Caki2 (cell line): ENCODE data around the gene CDC14B. TPM values are rescaled to one million over a fixed set of nuclear protein-coding genes. Genes with fewer than 3 reads are reported as not detected.
"Not testable (repeated sequence)": the region's sequence is repeated elsewhere in the genome, so short reads cannot be mapped to it uniquely, and the experiment has no call there.

Experiments used
- DNase-seq: peaks from one replicate; pipeline ENCODE4 v3.0.0-alpha.2; 2015; ENCODE audit warnings: low read depth
- in situ Hi-C: cut with HindIII; loops from 2 replicates; pipeline ENCODE4 v1.10.0; 2016; ENCODE audit warnings: low sequenced_read_pairs, low pct_unique_long_range_greater_than_20kb, mixed read lengths
- total RNA-seq: library from RNA; depleted of rRNA; stranded (reverse); fragments of >200 nt; shearing (Covaris generic); gene quantifications from 2 replicates; pipeline ENCODE4 v1.2.3, GENCODE V29; 2014; ENCODE audit warnings: low replicate concordance; rRNA removed

Gene CDC14B
- total RNA-seq: 15.1 and 19.9 TPM in 2 replicates

DNA sequence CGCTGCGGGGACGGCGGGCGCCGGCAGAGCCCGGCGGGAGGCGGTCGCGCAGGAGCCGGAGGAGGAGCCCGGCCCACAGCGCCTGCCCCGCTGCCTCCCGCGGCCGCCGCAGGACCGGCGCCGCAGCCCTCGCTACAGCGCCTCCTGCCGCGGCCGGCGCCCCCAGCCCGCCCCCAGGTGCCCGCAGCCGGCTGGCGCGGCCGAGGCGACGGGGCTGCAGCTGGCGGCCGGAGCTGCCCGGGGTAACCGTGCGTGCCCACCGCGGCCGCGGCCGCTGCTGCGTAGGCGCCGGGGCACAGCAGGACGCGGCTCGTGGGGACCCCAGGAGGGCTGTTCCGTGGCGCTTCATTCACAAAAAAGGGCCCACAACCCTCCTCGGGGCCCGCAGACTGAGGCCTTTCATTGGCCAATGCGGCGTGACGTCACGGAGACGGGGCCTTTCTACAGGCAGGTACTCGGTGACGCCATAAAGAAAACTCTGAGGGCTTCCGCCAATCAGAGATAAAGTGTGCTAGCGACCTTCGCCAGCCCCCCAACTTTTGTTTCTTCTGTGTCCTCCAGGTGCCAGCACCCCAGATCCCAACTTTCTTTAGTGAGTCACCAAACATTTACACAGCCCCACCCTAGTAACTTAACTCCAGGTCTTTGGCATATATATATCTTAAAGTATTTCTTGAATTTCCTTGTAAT, at the start of gene CDC14B:
CDC14B (minus strand) TSS at position 353 of the 690 bp plus-strand sequence. CDS start 465 bp downstream, outside the sequence.
- in situ Hi-C loops: no loop called here

DNA sequence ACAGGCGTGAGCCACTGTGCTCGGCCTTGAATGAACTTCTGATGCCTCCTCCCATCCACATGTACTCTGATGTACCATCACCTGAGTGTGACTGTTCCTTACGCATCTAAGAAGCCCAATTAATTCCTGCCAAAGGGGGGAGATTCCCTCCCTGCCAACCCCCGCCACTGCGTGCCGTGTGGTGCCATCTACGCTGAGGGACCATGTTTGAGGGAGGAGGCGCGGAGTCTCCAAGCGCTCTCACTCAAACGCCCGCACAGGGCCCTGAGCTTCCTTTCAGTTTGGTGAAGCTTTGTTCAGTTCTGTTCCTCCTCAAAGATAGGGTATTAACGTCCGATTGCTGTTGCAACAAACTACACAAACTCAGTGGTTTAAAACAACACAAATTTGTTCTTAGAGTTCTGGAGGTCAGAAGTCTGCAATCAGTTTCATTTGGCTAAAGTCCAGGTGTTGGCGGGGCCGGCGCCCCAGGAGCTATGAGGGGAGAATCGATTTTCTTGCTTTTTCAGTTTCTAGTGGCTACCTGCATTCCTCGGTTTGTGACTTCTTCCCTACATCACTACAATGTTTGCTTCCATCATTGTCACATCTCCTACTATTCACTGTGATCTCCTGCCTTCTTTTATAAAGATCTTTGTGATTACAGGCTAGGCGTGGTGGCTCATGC, 49.4 kb upstream of the CDC14B start:
- in situ Hi-C loops: no loop called here
- no peak for DNase-seq

More for the DNA sequence above, at the start of gene CDC14B:
- DNase-seq: peak; percentile 91

- DNase-seq: no peak
- in situ Hi-C loops: no loop called here
Measured at GRCh38 chr9:96667363-96667728, 47.7 kb upstream of the CDC14B start.

DNA sequence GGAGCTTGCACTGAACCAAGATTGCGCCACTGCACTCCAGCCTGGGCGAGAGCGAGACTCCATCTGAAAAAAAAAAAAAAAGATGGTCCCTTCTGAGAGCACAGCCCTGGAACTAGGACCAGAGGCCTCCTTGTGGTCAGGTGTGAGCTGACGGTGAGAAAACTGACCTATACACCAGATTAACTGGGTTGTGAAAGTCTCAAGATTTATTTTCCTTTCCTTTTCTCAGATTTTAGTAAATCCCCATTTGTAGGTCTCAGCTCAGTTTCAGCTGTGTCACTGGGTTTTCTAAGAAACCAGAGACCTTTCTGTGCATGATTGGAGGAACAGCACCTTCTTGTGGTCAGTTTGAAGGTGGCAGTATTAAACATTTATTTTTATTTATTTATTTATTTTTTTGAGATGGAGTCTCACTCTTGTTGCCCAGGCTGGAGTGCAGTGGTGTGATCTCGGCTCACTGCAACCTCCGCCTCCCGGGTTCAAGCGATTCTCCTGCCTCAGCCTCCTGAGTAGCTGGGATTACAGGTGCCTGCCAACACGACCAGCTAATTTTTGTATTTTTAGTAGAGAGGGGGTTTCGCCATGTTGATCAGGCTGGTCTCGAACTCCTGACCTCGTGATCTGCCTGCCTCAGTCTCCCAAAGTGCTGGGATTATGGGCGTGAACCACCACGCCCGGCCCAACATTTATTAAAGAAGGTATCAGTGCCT, 47.2 kb upstream of the CDC14B start:
- in situ Hi-C loops: not testable (repeated sequence)

GRCh38 chr9:96665789-96666188, 46.1 kb upstream of the CDC14B start:
- DNase-seq: no peak
- in situ Hi-C loops: no loop called here

More for the DNA sequence above, 47.2 kb upstream of the CDC14B start:
- not testable (repeated sequence) for DNase-seq

- DNase-seq: no peak
- in situ Hi-C loops: no loop called here
Measured at GRCh38 chr9:96663506-96664120, 44.0 kb upstream of the CDC14B start.

DNA sequence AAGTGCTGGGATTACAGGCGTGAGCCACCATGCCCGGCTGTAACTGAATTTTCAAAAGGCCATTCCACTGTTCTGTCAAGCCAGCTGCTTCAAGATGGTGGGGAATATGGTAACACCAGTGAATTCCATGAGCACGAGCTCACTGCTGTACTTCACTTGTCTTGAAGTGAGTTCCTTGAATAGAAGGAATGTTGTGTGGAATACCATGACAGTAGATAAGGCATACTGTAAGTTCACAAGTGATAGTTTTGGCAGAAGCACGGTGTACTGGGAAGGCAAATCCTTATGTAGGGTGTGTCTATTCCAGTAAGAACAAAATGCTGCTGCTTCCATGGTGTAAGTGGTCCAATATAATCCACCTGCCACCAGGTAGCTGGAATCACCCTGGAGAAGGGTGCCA, 42.1 kb upstream of the CDC14B start:
- DNase-seq: no peak
- in situ Hi-C loops: no loop called here

- in situ Hi-C loops: no loop called here
- no peak for DNase-seq
Measured at GRCh38 chr9:96660692-96661248, 41.1 kb upstream of the CDC14B start.

GRCh38 chr9:96655198-96655851, 35.7 kb upstream of the CDC14B start, which contains the start of gene PRXL2C:
TSS of gene PRXL2C (minus strand) at chr9:96655317. CDS start at chr9:96655281, 36 bp downstream.
- peak; percentile 67 for DNase-seq
- in situ Hi-C loops: no loop called here

GRCh38 chr9:96654450-96655197, 35.0 kb upstream of the CDC14B start:
- DNase-seq: peak; percentile 83
- in situ Hi-C loops: no loop called here

GRCh38 chr9:96651626-96652025, 32.0 kb upstream of the CDC14B start:
- in situ Hi-C loops: no loop called here

GRCh38 chr9:96649620-96650324, 30.1 kb upstream of the CDC14B start:
- in situ Hi-C loops: no loop called here

More at GRCh38 chr9:96651626-96652025, 32.0 kb upstream of the CDC14B start:
- DNase-seq: no peak

DNA sequence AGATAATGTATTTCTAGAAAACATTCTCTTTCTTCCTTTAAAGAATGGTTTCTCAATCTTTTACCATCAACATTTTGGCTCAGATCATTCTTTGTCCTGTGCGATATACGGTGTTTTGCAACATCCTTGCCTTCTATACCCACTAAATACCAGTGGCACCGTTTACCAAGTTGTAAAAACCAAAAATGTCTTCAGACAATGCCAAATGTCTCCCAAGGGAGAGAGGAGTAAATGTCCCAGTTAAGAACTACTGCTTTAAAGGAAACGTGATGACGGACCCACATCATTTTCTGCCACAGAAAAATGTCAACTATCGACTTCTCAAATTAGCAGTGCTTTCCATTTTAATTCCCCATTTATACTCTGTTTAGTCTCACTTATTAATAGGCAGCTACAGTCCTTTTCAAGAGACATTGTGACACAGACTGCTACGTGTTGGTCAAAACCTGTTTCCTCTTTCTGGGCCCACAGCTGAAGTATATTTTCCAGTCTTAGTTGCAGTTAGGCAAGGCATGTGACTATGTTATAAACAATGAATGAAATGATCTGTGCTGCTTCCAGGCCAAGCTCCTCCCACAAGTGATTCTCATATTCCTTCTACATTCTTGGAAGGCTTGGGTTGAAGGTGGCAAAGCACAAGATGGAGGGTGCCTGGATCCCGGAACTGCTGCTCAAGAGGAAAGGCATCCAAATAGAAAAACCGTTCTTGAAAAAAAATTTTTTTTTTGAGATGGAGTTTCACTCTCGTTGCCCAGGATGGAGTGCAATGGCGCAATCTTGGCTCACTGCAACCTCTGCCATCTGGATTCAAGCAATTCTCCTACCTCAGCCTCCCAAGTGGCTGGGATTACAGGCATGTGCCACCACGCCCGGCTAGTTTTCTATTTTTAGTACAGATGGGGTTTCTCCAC, 26.7 kb upstream of the CDC14B start:
- in situ Hi-C loops: no loop called here
- peak; percentile 18 for DNase-seq

More at GRCh38 chr9:96649620-96650324, 30.1 kb upstream of the CDC14B start:
- no peak for DNase-seq

DNA sequence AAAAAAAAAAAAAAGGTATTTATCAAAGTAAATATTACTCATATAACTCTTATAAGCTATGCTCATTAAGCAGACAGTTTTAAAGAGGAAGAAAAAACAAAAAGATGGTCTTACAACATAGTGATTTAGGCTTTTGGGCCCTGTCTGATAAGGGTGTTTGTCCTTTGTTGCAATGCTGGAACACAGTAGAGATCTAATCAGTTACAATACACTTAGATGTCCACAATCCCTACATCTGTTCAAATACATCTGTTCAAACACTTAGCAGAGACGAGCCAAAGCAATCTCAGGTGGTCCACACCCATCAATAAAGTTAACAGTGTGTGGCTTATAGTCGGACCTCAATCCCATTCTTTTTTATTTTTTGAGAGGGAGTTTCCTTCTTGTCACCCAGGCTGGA, 24.5 kb upstream of the CDC14B start:
- no peak for DNase-seq
- in situ Hi-C loops: no loop called here

GRCh38 chr9:96641514-96641913, 21.9 kb upstream of the CDC14B start:
- in situ Hi-C loops: no loop called here
- DNase-seq: no peak
